IPS-15b (cell line): ENCODE measurements around the gene THOC5.

Experiments used
- H3K27me3 ChIP-seq: one replicate; pipeline ENCODE4 v1.6.1; 2013; ENCODE audit warnings: low read length; ENCODE audit not compliant: control insufficient read depth, insufficient read depth
- H3K36me3 ChIP-seq: one replicate; pipeline ENCODE4 v1.6.1; 2013; ENCODE audit warnings: low read length; ENCODE audit not compliant: control insufficient read depth, insufficient read depth
- H3K4me1 ChIP-seq: one replicate; pipeline ENCODE4 v1.6.1; 2013; ENCODE audit warnings: mild to moderate bottlenecking, low read length; ENCODE audit not compliant: control insufficient read depth, insufficient read depth
- H3K4me3 ChIP-seq: one replicate; pipeline ENCODE4 v1.5.1; 2013; ENCODE audit warnings: low read depth, low read length
- H3K9ac ChIP-seq: one replicate; pipeline ENCODE4 v1.6.1; 2013; ENCODE audit warnings: low read depth, mild to moderate bottlenecking, low read length
- H3K9me3 ChIP-seq: one replicate; pipeline ENCODE4 v1.6.1; 2013; ENCODE audit warnings: mild to moderate bottlenecking, low read length; ENCODE audit not compliant: control insufficient read depth, insufficient read depth

The THOC5 gene

GRCh38 chr22:29459773-29460172 lies 93.8 kb downstream of the THOC5 start:
- H3K27me3 ChIP-seq: no peaks in the 10 kb centered on the region
- no peak overlapping the region for H3K4me3 ChIP-seq
- no peaks in the 10 kb centered on the region for H3K9me3 ChIP-seq
- H3K4me1 ChIP-seq: peaks cover 2% of the 10 kb centered on the region
- H3K36me3 ChIP-seq: no peaks in the 10 kb centered on the region
- no peak overlapping the region for H3K9ac ChIP-seq

- no peaks in the 10 kb centered on the region for H3K36me3 ChIP-seq
- no peaks in the 10 kb centered on the region for H3K9me3 ChIP-seq
- H3K4me1 ChIP-seq: no peaks in the 10 kb centered on the region
- H3K27me3 ChIP-seq: no peaks in the 10 kb centered on the region
- no peak overlapping the region for H3K9ac ChIP-seq
- H3K4me3 ChIP-seq: no peak overlapping the region
These were observed 95.0 kb downstream of the THOC5 start for GRCh38 chr22:29458551-29458950.

- Histone ChIP-seq H3K4me3 (no peak overlapping the region), H3K9ac (no peak overlapping the region), H3K36me3 (no peaks in the 10 kb centered on the region), H3K9me3 (no peaks in the 10 kb centered on the region), H3K27me3 (no peaks in the 10 kb centered on the region), H3K4me1 (no peaks in the 10 kb centered on the region)
These were observed 95.8 kb downstream of the THOC5 start for GRCh38 chr22:29457730-29458129.

GRCh38 chr22:29456211-29456671 lies 97.3 kb downstream of the THOC5 start:
- H3K36me3 ChIP-seq: no peaks in the 10 kb centered on the region
- H3K9ac ChIP-seq: no peak overlapping the region
- H3K4me3 ChIP-seq: no peak overlapping the region
- H3K4me1 ChIP-seq: no peaks in the 10 kb centered on the region
- no peaks in the 10 kb centered on the region for H3K27me3 ChIP-seq
- H3K9me3 ChIP-seq: no peaks in the 10 kb centered on the region
